Astrocyte (in vitro differentiated cells and primary cell): Measurements from ENCODE around the gene ZNF200.

Source experiments
- CTCF ChIP-seq: IDR thresholded peaks from 2 replicates; pipeline ENCODE4 v1.5.1; 2011; ENCODE audit warnings: low read depth, mild to moderate bottlenecking, inconsistent platforms, low read length, moderate library complexity; ENCODE audit not compliant: insufficient read depth
- EZH2 ChIP-seq: IDR thresholded peaks from 2 replicates; pipeline ENCODE4 v1.6.1; 2012; ENCODE audit warnings: mild to moderate bottlenecking, low read length, inconsistent platforms; ENCODE audit not compliant: insufficient read depth

- peak; percentile 45 for TF ChIP-seq CTCF
- TF ChIP-seq EZH2: no peak
Measured at GRCh38 chr16:3266873-3267537, 32.0 kb upstream of the ZNF200 start.
